ENCODE data around the gene TRAK1. TPM values are rescaled to one million over a fixed set of nuclear protein-coding genes. Genes with fewer than 3 reads are reported as not detected.

The TRAK1 gene
- total RNA-seq, 1 experiment from 2014 or later: 41.0 TPM

- TF ChIP-seq USF1 (CRISPR knock-in tag; IDR thresholded peaks at IDR 0.05) (no peak), ZSCAN18 (CRISPR knock-in tag; IDR thresholded peaks at IDR 0.05) (no peak), ZNF416 (CRISPR knock-in tag; IDR thresholded peaks at IDR 0.05) (no peak), FOXP1 (CRISPR knock-in tag; IDR thresholded peaks at IDR 0.05; ENCODE audit: borderline replicate concordance) (no peak), NFE2L1 (CRISPR knock-in tag; IDR thresholded peaks at IDR 0.05) (no peak), RORB (CRISPR knock-in tag; IDR thresholded peaks at IDR 0.05) (no peak), SOX15 (CRISPR knock-in tag; IDR thresholded peaks at IDR 0.05) (no peak), KAT7 (CRISPR knock-in tag; IDR thresholded peaks at IDR 0.05; ENCODE audit: borderline replicate concordance) (no peak), RELA (CRISPR knock-in tag; IDR thresholded peaks at IDR 0.05; ENCODE audit: borderline replicate concordance) (no peak), CBFB (CRISPR knock-in tag; IDR thresholded peaks at IDR 0.05; ENCODE audit: low read depth) (no peak)
Observed at GRCh38 chr3:42062464-42062863, 28.7 kb upstream of the TRAK1 start (continued).

GRCh38 chr3:42063888-42064287 is 27.3 kb upstream of the TRAK1 start:
- ChIA-PET POLR2A (no interaction called here), CTCF (no interaction called here)
- Mint-ChIP-seq H3K27me3 (ENCODE audit: low read depth) (no peaks in the 10 kb centered on the region), H3K4me1 (peaks cover 59% of the 10 kb centered on the region), H3K27ac (peak overlapping the region; percentile 92), H3K36me3 (no peaks in the 10 kb centered on the region), H3K9me3 (no peaks in the 10 kb centered on the region), H3K4me3 (no peak overlapping the region)
- TF ChIP-seq ZNF121 (CRISPR knock-in tag; IDR thresholded peaks at IDR 0.05) (peak; percentile 95), TCF7 (CRISPR knock-in tag; IDR thresholded peaks at IDR 0.05; ENCODE audit: low read depth) (no peak)
- DNase-seq (ENCODE audit: low spot score): no peak
- ATAC-seq: no peak

- POLR2A ChIA-PET: interaction anchor here (0.7 kb wide), 1 partner anchor 52 kb away, joined by 5 read pairs; no protein-coding TSS in a partner anchor
- CTCF ChIA-PET: interaction anchor here (0.9 to 1.7 kb wide), 3 partner anchors 12 to 125 kb away, joined by 5 read pairs; no protein-coding TSS in a partner anchor
- TF ChIP-seq JAZF1 (CRISPR knock-in tag; IDR thresholded peaks at IDR 0.05) (no peak), JUN (CRISPR knock-in tag; IDR thresholded peaks at IDR 0.05) (no peak), ZNF263 (CRISPR knock-in tag; IDR thresholded peaks at IDR 0.05; ENCODE audit: low read depth) (no peak), ZNF425 (CRISPR knock-in tag; conservative IDR thresholded peaks at IDR 0.05) (no peak), GABPB1 (CRISPR knock-in tag; IDR thresholded peaks at IDR 0.05) (no peak), USF2 (CRISPR knock-in tag; IDR thresholded peaks at IDR 0.05) (no peak), CTCF (IDR thresholded peaks at IDR 0.05) (no peak), CREM (CRISPR knock-in tag; IDR thresholded peaks at IDR 0.05) (no peak), PREB (CRISPR knock-in tag; IDR thresholded peaks at IDR 0.05; ENCODE audit: borderline replicate concordance) (no peak), ZNF219 (CRISPR knock-in tag; IDR thresholded peaks at IDR 0.05; ENCODE audit: borderline replicate concordance) (no peak), TEAD1 (CRISPR knock-in tag; IDR thresholded peaks at IDR 0.05) (no peak)
- peak; percentile 43 for DNase-seq (ENCODE audit: low spot score)
- peak overlapping the region; percentile 93 for H3K27ac Mint-ChIP-seq
- H3K4me1 Mint-ChIP-seq: peaks cover 57% of the 10 kb centered on the region
- no peaks in the 10 kb centered on the region for H3K9me3 Mint-ChIP-seq
- no peaks in the 10 kb centered on the region for H3K27me3 Mint-ChIP-seq (ENCODE audit: low read depth)
- peak; percentile 63 for ATAC-seq
- no peak overlapping the region for H3K4me3 Mint-ChIP-seq
- no peaks in the 10 kb centered on the region for H3K36me3 Mint-ChIP-seq
Observed at GRCh38 chr3:42066516-42067181, 24.5 kb upstream of the TRAK1 start.
